Neural crest cell (in vitro differentiated cells): ENCODE measurements around the gene CTAG2. TPM values are rescaled to one million over a fixed set of nuclear protein-coding genes. Genes with fewer than 3 reads are reported as not detected.
"Not testable (repeated sequence)": the region's sequence is repeated elsewhere in the genome, so short reads cannot be mapped to it uniquely, and the experiment has no call there.

Experiments
- DNase-seq: peaks from one replicate; pipeline ENCODE4 v3.0.0; 2021; ENCODE audit warnings: low read depth, mixed read lengths, low spot score
- H3K27ac Mint-ChIP-seq: one replicate; pipeline ENCODE4 v1.8.0; 2021; ENCODE audit warnings: mild to moderate bottlenecking, mixed read lengths; ENCODE audit not compliant: unreplicated experiment
- H3K27me3 Mint-ChIP-seq: 2 replicates; pipeline ENCODE4 v1.8.0; 2021; ENCODE audit warnings: low read depth, mild to moderate bottlenecking, mixed read lengths
- H3K36me3 Mint-ChIP-seq: 2 replicates; pipeline ENCODE4 v1.8.0; 2021; ENCODE audit warnings: low read depth, mild to moderate bottlenecking, mixed read lengths
- H3K4me1 Mint-ChIP-seq: 2 replicates; pipeline ENCODE4 v1.8.0; 2021; ENCODE audit warnings: mixed read lengths
- H3K4me3 Mint-ChIP-seq: one replicate; pipeline ENCODE4 v1.8.0; 2021; ENCODE audit warnings: mild to moderate bottlenecking, mixed read lengths
- H3K9me3 Mint-ChIP-seq: 2 replicates; pipeline ENCODE4 v1.8.0; 2021; ENCODE audit warnings: mixed read lengths
- total RNA-seq: library from RNA; stranded (reverse); gene quantifications from 2 replicates; pipeline ENCODE4 v1.2.1, GENCODE V29; 2021
- TF ChIP-seq, protein P1 (sequence below): fragments of 200-600 bp; sonication (generic); conservative IDR thresholded peaks from 2 replicates; pipeline ENCODE4 v1.5.0; 2021; ENCODE audit warnings: antibody characterized with exemption, mild to moderate bottlenecking

Gene CTAG2
- total RNA-seq, 1 donor from 2014 or later: not detected

DNA sequence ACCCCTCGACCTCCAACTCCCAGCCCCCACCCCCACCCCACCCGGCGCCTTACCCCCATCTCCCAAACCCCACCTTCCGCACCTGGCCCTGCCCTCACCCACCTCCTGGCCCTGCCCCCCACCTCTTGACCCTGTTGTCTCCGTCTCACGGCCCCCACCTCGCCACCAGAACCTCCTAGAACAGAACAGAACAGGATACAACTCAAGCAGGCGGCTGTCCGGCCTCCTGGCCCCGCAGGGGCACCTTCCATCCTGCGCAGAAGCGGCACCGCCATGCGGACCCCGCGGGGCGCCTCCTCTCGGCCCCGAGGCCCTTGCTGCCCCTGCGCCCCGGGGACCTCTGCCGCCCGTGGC, 354 bp downstream of the CTAG2 start:
- TF ChIP-seq, protein P1, sequence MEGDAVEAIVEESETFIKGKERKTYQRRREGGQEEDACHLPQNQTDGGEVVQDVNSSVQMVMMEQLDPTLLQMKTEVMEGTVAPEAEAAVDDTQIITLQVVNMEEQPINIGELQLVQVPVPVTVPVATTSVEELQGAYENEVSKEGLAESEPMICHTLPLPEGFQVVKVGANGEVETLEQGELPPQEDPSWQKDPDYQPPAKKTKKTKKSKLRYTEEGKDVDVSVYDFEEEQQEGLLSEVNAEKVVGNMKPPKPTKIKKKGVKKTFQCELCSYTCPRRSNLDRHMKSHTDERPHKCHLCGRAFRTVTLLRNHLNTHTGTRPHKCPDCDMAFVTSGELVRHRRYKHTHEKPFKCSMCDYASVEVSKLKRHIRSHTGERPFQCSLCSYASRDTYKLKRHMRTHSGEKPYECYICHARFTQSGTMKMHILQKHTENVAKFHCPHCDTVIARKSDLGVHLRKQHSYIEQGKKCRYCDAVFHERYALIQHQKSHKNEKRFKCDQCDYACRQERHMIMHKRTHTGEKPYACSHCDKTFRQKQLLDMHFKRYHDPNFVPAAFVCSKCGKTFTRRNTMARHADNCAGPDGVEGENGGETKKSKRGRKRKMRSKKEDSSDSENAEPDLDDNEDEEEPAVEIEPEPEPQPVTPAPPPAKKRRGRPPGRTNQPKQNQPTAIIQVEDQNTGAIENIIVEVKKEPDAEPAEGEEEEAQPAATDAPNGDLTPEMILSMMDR: no peak
- no peak overlapping the region for H3K4me3 Mint-ChIP-seq
- H3K4me1 Mint-ChIP-seq: no peaks in the 10 kb centered on the region
- no peaks in the 10 kb centered on the region for H3K36me3 Mint-ChIP-seq
- no peaks in the 10 kb centered on the region for H3K9me3 Mint-ChIP-seq
- H3K27me3 Mint-ChIP-seq: no peaks in the 10 kb centered on the region
- H3K27ac Mint-ChIP-seq: no peak overlapping the region
- DNase-seq: no peak

DNA sequence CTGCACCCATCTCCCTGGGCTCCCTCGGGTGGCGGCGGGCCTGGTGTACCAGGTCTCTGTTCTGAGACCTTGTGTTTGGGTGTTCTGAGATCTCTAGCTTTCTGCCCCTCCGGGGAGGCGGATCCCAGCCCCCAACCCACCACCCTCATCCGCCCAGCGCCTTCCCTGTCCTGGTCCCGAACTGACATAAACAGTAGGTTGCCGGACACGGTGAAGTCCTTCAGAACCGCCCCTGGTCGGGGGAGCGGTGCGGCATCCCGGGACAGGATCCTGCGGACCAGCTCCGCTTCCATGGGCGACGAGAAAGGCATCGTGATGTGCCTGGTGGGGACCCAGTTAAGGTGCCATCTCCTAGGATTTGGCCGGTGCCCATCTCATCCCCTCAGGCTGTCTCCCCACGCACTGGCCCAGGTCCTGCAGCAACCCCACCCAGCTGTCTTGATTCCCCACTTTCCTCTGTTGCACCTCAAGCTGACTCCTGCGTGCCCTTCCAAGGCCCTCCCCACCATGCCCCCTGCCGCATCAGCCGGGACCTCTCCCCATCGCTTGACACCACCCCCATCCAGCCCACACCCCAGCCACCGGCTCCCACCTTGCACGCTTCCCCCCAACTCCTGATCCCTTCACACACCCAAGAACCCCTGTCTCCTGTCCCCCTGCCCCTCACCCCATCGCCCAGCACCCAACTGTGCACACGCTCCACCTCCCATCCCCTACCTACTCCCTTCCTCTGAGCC, 900 bp downstream of the CTAG2 start:
- H3K36me3 Mint-ChIP-seq: no peaks in the 10 kb centered on the region
- TF ChIP-seq, protein P1: no peak
- no peak overlapping the region for H3K4me3 Mint-ChIP-seq
- no peaks in the 10 kb centered on the region for H3K9me3 Mint-ChIP-seq
- no peak for DNase-seq
- H3K27ac Mint-ChIP-seq: no peak overlapping the region
- no peaks in the 10 kb centered on the region for H3K4me1 Mint-ChIP-seq
- H3K27me3 Mint-ChIP-seq: no peaks in the 10 kb centered on the region

GRCh38 chrX:154650221-154650510, 3.2 kb downstream of the CTAG2 start:
- H3K36me3 Mint-ChIP-seq: no peaks in the 10 kb centered on the region
- no peak overlapping the region for H3K27ac Mint-ChIP-seq
- H3K27me3 Mint-ChIP-seq: no peaks in the 10 kb centered on the region
- H3K9me3 Mint-ChIP-seq: no peaks in the 10 kb centered on the region
- TF ChIP-seq, protein P1: no peak
- H3K4me1 Mint-ChIP-seq: no peaks in the 10 kb centered on the region
- no peak overlapping the region for H3K4me3 Mint-ChIP-seq
- no peak for DNase-seq

GRCh38 chrX:154649503-154650220, 3.7 kb downstream of the CTAG2 start:
- no peaks in the 10 kb centered on the region for H3K36me3 Mint-ChIP-seq
- no peaks in the 10 kb centered on the region for H3K9me3 Mint-ChIP-seq
- no peak for DNase-seq

GRCh38 chrX:154648931-154649330, 4.4 kb downstream of the CTAG2 start:
- H3K27me3 Mint-ChIP-seq: no peaks in the 10 kb centered on the region

More at GRCh38 chrX:154649503-154650220, 3.7 kb downstream of the CTAG2 start:
- Mint-ChIP-seq H3K27me3 (no peaks in the 10 kb centered on the region), H3K4me1 (no peaks in the 10 kb centered on the region), H3K4me3 (no peak overlapping the region), H3K27ac (no peak overlapping the region)
- TF ChIP-seq, protein P1: no peak

GRCh38 chrX:154645745-154646378, 7.5 kb downstream of the CTAG2 start:
- not testable (repeated sequence) for H3K4me3 Mint-ChIP-seq, DNase-seq, H3K9me3 Mint-ChIP-seq, H3K36me3 Mint-ChIP-seq, H3K4me1 Mint-ChIP-seq, H3K27me3 Mint-ChIP-seq, H3K27ac Mint-ChIP-seq

More at GRCh38 chrX:154648931-154649330, 4.4 kb downstream of the CTAG2 start:
- Mint-ChIP-seq H3K36me3 (no peaks in the 10 kb centered on the region), H3K4me3 (no peak overlapping the region), H3K9me3 (no peaks in the 10 kb centered on the region), H3K27ac (no peak overlapping the region), H3K4me1 (no peaks in the 10 kb centered on the region)
- DNase-seq: no peak
- TF ChIP-seq, protein P1: no peak

- H3K4me1 Mint-ChIP-seq, H3K27me3 Mint-ChIP-seq, H3K9me3 Mint-ChIP-seq, H3K27ac Mint-ChIP-seq, H3K4me3 Mint-ChIP-seq, DNase-seq, H3K36me3 Mint-ChIP-seq: not testable (repeated sequence)
These were observed 9.7 kb downstream of the CTAG2 start for GRCh38 chrX:154643708-154644107.

DNA sequence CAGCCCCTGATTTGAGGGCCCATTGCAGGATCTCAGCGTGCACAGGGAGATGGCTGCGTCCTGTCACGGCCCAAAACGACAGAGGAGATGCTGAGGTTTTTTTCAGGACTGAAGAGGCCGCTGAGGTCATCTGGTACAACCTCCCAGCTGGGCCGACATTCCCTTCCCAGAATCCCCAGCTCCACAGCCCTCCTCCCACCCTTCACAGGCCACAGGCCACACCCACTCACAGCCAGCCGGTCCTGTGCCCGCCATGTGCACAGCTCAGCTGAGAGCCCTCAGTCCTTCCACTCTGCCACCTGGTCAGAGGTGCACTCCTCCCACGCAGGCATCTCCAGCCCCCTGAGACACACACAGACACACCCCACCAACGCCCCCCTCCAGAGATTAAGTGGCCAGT, 11.6 kb downstream of the CTAG2 start:
- DNase-seq, H3K9me3 Mint-ChIP-seq, H3K36me3 Mint-ChIP-seq, H3K27me3 Mint-ChIP-seq, H3K4me1 Mint-ChIP-seq, H3K4me3 Mint-ChIP-seq, H3K27ac Mint-ChIP-seq: not testable (repeated sequence)
